ENCODE measurements around the gene ZDHHC1.
"Not testable (repeated sequence)": the region's sequence is repeated elsewhere in the genome, so short reads cannot be mapped to it uniquely, and the experiment has no call there.

Gene ZDHHC1

DNA sequence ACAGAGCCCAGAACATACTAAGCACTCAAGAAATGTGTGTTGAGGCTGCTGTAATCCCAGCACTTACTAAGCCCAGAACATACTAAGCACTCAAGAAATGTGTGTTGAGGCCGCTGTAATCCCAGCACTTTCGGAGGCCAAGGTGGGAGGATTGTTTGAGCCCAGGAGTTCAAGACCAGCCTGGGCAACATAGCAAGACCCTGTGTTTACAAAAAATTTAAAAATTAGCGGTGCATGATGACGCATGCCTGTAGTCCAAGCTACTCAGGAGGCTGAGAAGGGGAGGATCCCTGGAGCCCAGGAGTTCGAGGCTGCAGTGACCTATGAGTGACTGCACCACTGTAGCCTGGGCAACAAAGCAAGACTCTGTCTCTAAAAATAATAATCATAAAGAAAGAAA lies 6.7 kb upstream of the ZDHHC1 start:
- no peak overlapping the region for H3K4me3 ChIP-seq (replicated peaks; ENCODE audit: low read depth, low read length)
- TF ChIP-seq, protein P1, sequence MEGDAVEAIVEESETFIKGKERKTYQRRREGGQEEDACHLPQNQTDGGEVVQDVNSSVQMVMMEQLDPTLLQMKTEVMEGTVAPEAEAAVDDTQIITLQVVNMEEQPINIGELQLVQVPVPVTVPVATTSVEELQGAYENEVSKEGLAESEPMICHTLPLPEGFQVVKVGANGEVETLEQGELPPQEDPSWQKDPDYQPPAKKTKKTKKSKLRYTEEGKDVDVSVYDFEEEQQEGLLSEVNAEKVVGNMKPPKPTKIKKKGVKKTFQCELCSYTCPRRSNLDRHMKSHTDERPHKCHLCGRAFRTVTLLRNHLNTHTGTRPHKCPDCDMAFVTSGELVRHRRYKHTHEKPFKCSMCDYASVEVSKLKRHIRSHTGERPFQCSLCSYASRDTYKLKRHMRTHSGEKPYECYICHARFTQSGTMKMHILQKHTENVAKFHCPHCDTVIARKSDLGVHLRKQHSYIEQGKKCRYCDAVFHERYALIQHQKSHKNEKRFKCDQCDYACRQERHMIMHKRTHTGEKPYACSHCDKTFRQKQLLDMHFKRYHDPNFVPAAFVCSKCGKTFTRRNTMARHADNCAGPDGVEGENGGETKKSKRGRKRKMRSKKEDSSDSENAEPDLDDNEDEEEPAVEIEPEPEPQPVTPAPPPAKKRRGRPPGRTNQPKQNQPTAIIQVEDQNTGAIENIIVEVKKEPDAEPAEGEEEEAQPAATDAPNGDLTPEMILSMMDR (IDR thresholded peaks at IDR 0.05; ENCODE audit: low read length, missing control alignments), result no peak
- no peak for DNase-seq (ENCODE audit: low read depth)

DNA sequence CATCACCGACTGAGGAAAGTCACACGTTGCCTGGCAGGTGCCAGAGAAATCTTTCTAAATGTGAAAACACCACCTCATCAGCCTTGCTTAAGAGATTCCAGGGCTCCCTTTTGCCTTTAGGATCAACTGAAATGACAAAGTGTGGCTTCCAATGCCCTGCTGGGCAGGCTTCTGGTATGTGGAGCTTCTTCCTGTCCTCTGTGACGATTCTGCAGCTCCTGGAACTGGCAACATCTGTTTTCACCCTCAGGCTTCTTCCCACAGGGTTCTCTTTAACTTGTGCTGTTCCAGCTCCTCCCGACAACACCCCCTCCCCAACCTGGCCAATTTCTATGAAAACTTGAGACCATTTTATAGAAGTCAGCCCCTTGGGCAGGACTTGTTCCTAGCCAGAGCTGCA lies 4.8 kb upstream of the ZDHHC1 start:
- DNase-seq (ENCODE audit: low read depth), result no peak
- TF ChIP-seq, protein P1 (IDR thresholded peaks at IDR 0.05; ENCODE audit: low read length, missing control alignments), result no peak
- no peak overlapping the region for H3K4me3 ChIP-seq (replicated peaks; ENCODE audit: low read depth, low read length)

DNA sequence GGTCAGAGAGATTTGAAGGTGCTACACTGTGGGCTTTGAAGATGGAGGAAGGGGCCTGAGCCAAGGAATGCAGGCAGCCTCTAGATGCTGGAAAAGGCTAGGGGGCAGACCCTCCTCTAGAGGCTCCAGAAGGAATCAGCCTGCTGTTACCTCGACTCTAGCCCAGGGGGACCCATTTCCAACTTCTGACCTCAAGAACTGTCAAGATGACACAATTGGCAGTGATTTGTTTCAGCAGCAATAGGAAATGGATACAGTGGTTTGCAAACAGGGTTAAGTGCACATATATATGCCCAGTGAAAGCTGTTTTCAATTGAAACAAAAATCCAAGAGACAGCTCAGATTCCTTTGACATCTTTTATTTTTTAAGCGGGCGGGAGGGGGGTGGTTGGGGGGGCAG lies 3.7 kb upstream of the ZDHHC1 start:
- no peak for DNase-seq (ENCODE audit: low read depth)
- no peak overlapping the region for H3K4me3 ChIP-seq (replicated peaks; ENCODE audit: low read depth, low read length)
- TF ChIP-seq, protein P1 (IDR thresholded peaks at IDR 0.05; ENCODE audit: low read length, missing control alignments), result no peak

DNA sequence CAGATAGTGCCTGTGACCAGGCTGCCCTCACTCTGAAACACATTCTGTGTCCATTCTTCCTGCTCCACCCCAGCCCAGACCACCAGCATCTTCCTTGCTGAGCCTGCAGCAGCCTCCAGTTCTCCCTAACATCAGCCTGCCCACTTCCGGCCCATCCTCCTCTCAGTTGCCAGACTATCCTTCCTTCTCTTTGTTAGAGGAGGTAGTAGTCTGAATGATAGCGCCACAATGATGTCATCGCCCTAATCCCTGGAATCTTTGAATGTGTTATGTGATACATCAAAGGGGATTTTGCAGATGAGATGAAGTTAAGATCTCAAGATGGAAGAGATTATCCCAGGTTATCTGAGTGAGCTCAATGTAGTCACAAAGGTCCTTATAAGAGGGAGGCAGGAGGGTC lies 3.2 kb upstream of the ZDHHC1 start:
- H3K4me3 ChIP-seq (replicated peaks; ENCODE audit: low read depth, low read length), result no peak overlapping the region
- DNase-seq (ENCODE audit: low read depth), result no peak
- TF ChIP-seq, protein P1 (IDR thresholded peaks at IDR 0.05; ENCODE audit: low read length, missing control alignments), result no peak

DNA sequence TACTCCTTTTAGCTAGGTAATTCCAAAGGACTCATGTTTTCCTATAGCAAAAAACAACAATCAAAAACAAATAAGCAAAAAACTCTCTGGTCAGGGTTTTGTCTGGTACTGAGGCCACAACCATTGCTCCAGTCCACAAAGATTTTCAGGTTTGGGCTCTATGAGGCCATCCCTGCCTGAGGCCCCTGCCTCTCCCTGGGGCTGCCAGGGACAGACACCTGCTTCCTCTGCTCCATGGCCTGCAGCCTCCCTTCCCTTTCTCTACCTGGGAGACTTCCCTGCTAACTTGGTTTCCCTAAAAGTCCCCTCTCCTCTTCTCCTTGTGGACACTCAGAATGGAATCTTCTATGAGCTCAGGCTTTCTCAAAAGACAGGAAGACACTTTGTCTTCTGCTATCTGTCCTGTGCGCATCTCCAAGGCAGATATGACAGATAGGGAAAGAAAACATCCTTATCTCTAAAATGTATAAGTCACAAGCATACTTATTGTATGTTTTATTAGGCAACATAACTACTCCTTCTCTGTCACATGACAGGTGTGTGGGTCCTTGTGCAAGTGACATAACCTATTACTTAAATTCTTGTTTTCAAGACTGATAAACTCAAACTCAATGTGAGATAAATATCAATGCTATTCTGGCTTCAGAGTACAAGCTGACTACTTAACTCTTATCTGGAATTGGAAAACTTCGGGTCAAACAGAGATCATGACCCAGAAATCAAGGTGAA lies 1.2 kb upstream of the ZDHHC1 start:
- DNase-seq (ENCODE audit: low read depth), result no peak
- no peak overlapping the region for H3K4me3 ChIP-seq (replicated peaks; ENCODE audit: low read depth, low read length)
- TF ChIP-seq, protein P1 (IDR thresholded peaks at IDR 0.05; ENCODE audit: low read length, missing control alignments), result no peak

DNA sequence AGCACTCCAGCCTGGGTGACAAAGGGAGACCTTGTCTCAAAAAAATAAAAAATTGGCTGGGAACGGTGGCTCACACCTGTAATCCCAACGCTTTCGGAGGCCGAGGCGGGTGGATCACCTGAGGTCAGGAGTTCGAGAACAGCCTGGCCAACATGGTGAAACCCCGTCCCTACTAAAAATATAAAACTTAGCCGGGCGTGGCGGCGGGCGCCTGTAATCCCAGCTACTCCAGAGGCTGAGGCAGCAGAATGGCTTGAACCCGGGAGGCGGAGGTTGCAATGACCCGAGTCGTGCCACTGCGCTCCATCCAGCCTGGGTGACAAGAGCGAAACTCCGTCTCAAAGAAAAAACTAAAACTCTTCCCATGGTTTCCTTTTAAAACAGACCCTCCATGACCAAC lies 856 bp downstream of the ZDHHC1 start:
- DNase-seq (ENCODE audit: low read depth), result not testable (repeated sequence)
- peak overlapping the region; percentile 70 for H3K4me3 ChIP-seq (replicated peaks; ENCODE audit: low read depth, low read length)

DNA sequence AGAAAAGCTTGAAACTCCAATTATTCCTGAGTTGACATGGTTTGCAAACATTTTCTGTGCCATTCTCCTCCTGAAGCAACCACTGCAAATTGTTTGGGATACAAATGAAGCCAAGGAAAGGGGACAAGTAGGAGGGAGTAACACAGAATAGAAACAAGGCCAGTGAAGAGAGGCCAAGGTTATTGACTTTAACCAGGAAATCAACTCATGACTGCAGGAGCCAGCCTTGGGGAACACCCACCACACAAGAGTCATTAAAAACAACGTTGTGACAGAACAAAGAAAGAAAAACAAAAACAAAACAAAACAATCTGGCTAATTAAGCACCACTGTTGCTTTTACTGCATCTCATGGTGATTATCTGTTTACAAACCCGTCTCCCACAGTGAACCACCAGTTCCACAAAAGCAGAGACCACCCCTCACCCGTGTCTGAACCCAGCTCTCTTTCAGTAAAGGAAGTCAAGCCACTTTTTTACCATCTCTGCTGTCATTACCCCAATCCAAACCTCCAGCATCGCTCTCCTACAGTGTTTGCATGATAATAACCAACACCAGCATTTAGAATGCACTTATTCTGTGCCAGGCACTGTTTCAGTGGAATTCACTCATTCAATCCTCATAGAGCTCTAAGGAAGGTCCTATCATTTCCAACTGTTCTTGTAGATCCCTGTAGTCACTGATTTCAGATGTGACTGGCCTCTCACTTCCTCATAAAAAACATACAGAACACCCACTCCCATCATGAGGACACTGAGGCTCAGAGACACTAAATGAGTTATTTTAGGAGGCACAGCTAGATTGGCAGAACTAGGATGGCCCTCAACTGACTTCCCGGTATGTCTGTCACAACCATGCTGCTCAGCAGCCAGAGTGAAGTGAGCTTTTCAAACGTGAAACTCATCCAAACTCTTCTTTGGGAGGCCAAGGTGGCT lies 2.0 kb downstream of the ZDHHC1 start:
- no peak for DNase-seq (ENCODE audit: low read depth)
- TF ChIP-seq, protein P1 (IDR thresholded peaks at IDR 0.05; ENCODE audit: low read length, missing control alignments), result no peak
- no peak overlapping the region for H3K4me3 ChIP-seq (replicated peaks; ENCODE audit: low read depth, low read length)
